GM18499 (cell line): ENCODE data around the gene SV2B.

Experiments used
- ATAC-seq: cut with Tn5 transposase; IDR thresholded peaks from one replicate; pipeline ENCODE4 v1.9.1; 2021; ENCODE audit warnings: moderate number of reproducible peaks; ENCODE audit not compliant: insufficient read depth, unreplicated experiment

Gene SV2B

DNA sequence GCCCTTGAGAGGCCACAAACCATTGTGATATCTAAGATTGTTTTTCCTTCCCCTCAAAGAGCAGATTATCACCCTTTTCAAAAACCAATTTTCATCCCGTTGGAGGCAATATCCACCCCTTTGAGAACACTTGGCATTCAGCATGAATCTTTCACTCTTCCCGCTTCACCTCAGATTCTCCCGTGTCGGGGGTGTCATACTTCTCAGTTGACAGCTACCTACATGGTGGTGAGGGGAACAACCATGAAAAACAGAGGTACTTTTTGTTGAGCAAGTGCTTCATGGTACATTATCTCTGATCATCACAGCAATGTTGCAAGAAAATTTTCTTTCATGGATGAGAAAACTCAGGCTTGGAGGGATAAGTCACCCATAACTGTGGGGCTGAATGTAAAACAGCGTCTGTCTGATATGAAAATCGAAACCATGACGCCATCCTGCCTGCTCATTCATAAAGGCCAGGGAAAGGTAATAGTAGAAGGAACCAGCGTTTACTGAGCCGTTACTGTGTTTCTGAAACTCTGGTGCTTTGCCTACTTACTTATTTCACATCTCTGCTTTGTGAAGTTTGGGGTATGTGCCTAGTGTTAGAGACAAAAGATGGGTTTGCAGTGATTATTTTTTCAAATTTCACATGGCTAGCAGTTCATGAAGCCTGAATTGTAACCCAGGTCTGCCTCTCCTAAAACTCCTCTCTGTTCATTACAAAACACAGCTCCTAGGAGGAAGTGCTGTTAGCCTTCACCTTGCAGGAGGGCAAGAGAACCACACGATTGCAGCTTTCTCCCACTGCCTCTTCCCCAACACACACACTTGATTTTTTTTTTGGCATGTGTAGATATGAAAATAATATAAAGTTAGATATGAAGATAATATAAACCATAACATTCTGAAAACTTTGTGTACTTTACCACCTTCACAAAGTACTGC lies 35.4 kb downstream of the SV2B start:
- no peak for ATAC-seq

DNA sequence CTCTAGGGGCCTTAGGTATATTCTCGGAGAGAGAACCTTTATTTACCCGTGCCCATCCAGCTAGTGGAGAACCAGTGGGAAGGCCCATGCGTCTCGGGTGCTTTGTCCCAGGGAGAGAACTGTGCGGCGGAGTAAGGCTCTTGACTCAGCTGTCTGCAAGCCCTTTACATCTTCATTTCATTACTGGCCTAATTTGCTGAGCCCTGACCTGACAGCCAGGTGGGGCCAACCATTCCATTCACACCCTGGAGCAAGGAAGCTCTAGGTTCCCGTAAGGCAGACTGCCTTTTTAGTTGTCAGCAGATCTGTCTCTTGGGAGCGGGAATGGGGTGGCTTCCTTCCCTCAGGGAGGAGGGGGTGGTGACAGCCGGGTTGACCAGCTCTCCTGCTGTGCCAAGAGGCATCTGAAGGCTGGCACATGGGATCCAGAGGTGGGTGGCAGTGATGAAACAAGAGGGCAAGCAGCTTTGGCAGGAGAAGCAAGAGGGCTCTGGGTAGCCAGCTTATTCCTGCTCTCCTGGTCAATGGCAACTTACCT lies 36.4 kb downstream of the SV2B start:
- ATAC-seq = no peak

DNA sequence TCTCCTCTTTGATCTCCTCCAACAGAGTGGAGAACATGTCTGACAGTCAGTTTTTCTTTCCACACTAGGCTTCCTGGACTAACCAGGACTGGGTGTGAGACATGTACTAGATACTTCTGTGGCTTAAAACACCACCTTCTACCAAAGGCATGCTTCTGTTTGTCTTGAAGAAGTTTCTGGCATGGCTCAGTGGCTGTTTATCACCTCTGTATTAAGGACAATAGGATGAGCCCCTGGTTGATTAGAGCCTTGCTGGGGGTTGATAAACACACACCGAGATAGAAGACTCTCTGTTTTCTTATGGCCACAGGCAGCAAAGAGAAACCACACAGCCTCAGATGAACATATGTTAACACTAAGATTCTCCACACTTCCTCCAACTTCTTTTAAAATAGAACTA lies 40.5 kb downstream of the SV2B start:
- ATAC-seq = no peak

DNA sequence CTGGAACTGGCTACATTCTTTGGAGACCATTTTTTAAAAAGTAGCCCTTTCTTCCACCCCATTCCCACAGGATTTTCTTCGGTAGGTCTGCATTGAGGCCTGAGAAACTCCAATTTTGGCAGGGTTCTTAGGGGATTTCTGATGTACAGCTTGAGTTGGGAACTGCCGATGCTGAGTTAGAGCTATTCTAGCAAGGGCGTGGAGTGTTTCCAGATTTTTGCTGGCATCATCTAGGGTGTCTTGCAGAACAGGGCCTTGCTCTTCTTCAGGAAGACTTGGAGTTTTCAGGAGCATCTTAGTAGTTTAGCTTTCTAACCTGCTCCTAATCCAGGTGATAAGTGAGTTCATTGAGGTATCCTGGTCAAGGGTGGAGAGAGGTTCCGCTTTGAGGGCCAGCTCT lies 41.0 kb downstream of the SV2B start:
- ATAC-seq = no peak

DNA sequence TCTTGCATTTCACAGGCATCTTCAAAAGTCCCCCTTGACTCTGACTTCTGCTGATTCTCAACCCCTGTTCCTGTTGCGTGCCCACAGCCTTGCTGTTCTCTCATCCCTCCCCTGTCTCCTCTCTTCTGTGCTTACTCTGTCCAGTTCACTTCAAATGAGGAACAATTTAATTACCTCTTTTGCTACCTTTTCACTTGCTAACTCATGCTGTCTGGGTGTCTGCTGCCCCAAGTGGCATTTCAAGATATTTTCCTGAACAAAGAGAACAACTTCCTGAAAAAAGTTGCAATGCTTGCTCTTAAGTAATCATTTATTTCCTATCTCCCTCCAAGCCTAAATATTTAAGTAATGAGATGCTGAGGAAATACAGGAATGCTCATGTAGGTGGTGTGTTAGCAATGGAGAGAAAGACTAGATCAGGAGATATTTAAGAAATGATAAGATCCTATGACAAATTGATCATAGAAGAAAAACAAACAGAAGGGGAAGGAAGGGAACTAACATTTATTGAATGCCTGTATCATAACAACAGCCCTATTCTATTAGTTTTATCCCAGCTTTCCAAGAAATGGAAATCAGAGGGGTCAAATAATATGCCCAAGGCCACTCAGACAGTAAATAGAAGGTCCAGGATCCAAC lies 42.2 kb downstream of the SV2B start:
- ATAC-seq = no peak

DNA sequence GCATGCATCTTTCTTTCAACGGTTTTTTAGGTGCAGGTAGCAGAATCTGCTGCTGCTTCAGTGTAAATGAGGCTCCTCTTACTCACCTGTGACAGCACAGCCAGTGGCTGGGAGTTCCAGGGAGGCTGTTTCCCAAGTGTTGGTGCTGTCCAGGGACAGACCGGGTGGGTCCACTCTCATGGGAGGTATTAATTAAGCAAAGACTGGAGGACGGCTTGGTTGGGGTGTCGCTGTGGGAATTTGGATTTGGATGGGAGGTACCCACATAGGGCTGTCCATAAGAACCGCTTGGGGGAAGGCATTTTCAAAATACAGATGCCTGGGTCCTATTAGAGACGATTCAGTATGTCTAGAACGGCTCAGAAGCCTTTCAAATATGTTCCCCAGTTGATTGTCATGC lies 42.9 kb downstream of the SV2B start:
- ATAC-seq = no peak

DNA sequence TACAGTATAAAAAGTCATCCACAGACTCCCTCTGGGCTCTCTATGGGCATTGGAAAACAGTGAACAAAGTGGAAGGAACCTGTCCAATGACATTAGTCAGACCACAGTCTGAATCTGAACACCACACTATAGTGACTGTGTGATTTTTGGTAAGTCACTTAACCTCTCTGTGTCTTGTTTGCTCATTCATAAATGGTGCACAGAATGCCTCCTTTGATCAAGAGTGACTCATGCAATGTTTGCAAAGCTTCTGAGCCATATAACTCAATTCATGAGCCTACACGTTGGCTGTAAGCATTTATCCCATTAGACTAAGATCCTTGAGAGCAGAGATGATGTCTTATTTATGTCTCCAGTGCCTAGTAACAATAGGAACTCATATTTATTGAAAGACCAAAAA lies 46.7 kb downstream of the SV2B start:
- no peak for ATAC-seq

DNA sequence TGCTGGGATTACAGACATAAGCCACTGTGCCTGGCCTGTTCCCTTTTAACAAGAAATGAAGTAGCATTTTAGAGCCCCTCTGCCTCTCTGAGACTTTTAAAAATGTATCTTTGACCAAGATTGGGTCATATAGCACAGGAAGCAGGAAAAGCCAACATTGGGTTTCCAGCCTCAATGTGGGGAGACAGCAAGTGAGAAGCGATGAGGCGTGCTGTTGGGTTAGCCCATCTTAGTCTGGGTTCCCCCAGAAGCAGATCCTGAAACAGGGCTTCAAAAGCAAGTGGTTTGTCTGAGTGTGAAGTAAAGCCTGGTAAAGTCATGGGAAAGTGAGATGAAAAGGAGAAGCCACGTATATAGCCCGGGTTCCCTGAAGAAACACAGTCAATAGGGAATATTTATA lies 48.2 kb downstream of the SV2B start:
- ATAC-seq = no peak

DNA sequence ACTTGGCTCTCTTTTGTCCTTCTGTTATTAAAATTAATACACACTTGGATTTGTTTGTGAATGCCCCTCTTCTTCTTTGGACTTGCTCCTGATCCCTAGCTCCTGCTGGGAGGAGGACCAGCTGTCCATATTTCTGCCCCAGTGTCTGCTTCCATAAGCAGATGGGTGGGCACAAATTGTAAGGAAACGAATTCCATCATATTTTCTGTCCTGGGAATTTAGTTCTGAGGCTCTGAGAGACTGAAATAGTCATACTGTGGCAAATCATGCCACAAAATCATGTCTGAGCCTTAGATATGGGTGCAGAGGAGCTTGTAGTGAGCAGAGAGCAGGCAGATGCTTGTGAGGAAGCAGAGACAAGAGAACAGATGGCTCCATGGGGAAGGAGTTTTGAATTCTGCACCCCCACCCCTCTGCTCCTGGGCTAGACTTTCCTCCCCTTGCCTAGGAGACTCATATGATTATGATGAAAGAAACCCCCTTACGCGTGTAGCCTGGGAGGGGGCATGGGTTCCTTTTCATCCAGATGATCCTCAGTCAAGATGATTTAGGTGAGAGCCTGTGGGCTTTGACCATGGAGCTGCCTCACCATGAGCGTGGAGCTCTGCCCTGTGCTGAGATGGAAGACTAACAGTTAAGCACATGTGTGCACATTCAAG lies 50.6 kb downstream of the SV2B start:
- ATAC-seq = no peak

DNA sequence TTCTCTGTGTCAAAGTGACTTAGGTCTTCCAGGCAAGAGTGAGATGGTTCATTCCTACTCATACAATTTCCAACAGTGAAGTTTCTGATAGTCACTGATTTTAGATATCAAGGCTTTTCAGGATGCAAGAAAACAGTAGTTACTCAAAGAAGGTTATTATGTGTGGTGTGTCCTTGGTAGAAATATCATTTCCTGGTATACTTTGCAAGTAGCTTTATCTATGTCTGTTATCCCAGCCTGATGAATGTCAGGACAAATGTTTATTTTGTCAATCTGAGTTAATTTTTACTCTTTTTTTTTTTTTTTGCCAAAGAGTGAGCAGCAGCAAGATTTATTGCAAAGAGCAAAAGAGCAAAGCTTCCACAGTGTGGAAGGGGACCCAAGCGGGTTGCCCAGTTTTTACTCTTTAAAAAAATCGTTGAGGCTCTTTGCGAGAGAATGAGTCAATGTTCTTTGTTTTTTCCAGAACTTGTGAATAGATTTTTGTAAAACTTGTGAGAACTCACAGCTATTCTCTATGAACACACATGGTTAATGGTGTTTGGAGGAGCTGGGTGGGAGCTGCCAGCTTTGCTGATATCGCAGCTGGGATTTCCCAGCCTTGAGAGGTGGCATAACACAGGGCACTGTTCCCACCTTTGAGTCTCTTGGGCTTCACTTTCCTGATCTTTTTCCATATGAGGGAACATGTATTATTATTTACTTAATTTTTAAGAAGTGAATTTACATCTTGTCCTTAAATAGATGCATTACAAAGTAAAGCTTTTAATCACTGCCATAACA lies 51.9 kb downstream of the SV2B start:
- ATAC-seq = no peak

DNA sequence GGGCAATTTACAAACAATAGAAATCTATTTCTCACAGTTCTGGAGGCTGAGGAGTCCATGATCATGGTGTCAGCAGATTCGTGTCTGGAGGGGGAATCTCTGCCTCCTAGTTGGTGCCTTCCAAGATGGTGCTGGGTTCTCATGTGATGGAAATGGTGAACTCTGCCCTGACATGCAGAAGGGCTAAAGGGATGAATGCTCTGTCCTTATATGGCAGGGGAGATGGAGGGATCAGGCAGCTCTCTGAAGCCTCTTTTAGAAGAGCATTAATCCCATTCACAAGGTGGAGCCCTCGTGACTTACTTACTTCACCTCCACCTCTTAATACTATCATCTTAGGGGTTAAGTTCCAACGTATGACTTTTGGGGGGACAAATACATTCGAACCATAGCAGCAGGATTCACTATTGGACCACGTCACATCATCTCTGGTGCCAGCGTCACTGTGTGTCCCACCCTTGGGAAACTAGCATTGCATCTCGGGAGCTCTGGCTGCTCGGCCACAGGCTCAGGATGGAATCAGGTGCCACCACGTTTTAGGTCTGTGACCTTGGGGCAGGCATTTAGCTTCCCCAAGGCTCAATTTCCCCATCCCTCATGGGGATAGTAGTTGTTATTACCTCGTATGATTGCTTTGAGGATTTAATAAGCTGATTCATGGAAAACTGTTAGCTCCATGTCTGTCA lies 53.0 kb downstream of the SV2B start:
- no peak for ATAC-seq

DNA sequence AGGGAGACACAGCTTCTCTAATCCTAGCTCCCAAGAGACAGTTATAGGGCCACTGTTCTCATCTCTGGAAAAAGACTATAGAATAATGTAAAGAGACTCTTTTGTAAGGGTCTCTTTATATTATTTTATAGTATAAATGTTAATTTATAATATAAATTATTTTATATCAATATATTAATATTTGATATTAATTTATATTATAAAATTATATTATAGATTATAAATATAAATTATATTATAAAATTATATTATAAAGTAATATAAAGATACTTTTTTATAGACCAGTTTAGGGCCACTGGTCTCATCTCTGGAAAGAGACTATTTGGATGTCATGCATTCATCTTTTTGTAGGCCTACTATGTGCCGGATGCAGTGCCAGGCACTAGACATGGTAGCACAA lies 53.9 kb downstream of the SV2B start:
- no peak for ATAC-seq

DNA sequence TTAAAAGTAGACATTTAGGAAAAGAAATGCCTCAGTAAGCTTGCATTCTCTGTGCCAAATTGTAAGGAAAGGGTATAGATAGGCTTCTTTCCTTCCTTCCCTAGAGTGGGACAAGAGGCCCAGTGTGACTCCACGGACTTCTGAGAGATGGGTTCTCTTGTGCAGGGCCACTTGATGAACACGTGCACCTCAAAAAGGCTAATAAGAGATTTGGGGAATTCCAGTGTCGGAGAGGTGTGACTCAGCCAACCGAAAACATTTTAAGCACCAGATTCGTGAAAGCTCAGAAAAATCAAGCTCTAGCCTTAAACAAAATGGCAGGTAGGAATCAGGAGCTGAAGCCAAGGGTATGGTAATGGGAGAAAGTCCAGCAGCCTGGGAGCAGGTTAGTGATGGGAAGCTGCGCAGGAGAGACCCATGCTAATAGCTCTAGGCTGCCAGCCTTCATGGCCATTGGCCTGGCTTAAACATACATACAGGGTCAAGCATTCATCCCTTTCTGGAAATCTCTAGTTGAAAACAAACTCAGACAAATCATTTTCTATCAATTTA lies 56.2 kb downstream of the SV2B start:
- no peak for ATAC-seq

DNA sequence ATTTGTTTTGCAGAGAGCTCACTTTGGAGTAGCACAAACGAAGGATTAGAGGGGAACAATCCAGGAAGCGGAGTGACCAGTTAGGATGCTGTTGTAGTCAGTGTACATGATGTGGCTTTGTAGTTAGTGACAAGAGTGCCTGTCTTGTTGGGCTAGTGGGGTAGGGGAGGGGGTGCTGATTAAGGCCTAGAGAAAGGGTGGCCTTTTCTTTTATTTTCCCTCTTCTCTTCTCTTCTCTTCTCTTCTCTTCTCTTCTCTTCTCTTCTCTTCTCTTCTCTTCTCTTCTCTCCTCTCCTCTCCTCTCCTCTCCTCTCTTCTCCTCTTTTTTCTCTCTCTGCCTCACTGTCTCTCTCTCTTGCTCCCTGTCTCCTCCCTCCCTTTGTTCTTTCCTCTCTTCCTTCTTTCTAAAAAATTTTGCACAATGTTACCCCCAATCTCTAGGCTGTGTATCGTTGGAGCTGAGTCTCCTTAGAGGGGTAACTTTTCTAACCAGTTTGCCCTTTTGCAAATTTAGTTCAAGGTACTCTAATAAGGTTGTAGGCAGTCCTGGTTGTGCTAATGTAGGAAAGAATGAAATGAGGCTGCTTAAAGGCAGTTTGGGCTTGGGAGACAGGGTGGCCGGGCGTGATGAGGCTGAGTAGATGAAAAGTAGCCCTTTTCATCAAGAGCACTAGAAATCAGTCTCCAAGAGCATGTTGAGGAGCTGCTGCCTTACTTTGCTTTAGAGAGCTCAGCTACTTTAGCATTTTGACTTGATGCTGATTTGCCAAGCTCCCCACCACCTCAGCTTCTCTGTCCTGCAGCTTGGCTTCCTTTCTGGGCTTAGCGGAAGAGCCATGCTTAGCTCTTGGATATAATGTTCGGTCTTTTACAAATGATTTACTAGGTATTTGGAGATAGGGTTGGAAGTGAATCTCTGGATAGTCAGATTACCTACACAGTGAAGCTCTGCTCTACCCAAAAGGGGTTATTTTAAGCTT lies 58.6 kb downstream of the SV2B start:
- ATAC-seq = no peak

DNA sequence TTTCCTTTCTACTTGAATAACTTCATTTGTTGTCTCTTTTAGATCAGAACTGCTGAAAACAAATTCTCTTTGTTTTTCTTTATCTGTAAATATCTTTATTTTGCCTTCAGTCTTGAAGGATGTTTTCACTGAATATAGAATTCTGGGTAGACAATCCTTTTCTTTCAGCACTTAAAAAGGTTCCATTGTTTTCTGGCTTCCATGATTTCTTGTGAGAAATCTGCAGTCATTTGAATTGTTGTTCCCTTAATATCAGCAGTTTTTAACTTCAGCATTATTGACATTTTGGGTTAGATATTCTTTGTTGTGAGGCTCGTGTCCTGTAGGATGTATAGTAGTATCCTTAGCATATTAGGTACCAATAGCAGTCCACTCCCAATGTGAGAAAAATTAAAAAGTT lies 65.8 kb downstream of the SV2B start:
- no peak for ATAC-seq

DNA sequence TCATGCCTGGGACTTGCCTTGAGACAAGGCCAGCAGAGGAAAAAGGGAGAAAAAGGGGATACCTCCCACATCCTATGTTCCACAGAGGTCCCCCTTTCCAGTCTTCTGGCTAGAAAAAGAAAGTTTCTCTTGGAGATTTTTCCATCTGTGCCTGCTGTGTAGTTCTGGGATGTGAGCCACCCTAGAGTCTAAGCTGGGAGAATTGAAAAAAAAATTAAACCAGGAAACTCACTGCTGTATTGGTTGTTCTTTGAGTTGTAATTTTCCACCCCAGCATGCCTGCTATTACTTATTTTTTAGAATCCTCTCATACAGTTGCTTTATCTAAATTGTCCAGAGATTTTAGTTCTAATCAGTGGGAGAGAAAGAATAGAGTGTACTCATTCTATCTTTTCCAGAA lies 68.4 kb downstream of the SV2B start:
- no peak for ATAC-seq

DNA sequence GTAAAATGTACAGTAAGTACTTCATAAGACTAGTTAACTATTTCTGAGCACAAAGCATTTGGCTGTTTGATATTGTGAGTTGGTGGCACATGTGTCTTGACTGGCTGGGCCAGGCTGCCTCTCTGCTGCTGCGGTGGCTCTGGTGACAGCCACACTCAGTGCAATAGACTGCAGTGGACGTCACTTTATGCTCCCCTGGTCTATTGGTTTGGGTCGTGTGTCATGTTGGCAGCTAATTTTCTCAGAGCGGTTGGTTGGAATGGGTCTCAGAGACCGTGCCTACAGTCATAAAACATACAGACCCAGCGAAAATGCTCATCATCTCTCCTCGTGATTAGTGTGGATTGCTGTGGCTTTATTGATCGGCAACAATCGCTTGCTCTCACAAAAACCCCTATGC lies 71.3 kb downstream of the SV2B start:
- ATAC-seq = no peak

DNA sequence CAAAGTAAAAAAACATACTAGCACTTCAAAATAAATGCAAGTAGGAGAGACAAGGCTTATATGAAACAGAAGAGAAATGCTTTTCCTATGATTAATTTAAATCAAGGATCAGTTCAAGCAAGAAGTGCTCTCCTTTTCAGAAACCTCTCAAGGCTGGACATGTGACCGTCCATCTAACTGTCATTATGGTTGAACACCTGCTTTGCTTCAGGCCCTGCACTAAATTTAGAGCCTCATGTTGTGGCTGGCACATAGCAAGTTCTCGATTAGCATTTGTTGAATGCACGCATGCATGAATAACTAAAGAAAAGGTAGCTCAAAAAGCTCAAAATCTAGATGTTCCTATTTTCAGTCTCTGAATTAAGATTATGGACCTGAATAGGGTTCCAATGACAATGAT lies 82.0 kb downstream of the SV2B start:
- ATAC-seq = no peak
